Right ventricle myocardium inferior (tissue), 1 donor: ENCODE measurements around the gene ATP11A. TPM values are rescaled to one million over a fixed set of nuclear protein-coding genes. Genes with fewer than 3 reads are reported as not detected.
A peak's percentile ranks its signal among the peaks of the same experiment; 100 is the strongest.
"Not testable (repeated sequence)": the region's sequence is repeated elsewhere in the genome, so short reads cannot be mapped to it uniquely, and the experiment has no call there.

Experiments used
- ATAC-seq: fragments of 200-7000 bp; cut with Tn5 transposase; one replicate; pipeline ENCODE4 v1.9.1; 2020; ENCODE audit warnings: mild to moderate bottlenecking, moderate library complexity
- DNase-seq: peaks from one replicate; pipeline ENCODE4 v3.0.0; 2021; ENCODE audit errors: missing footprints
- intact Hi-C: fragments of 100-400 bp; cut with DNase I; formaldehyde crosslinking; loops from one replicate; pipeline ENCODE4 v1.11.0; 2022
- total RNA-seq: library from RNA; stranded (reverse); fragmentation: NEBNext Ultra II Directional; extraction: Animal tissue kit (Norgen Biotek cat#: 25700); gene quantifications from one replicate; pipeline ENCODE4 v1.2.1, GENCODE V29; 2021
- donor health status: DM: no; HTN: yes; CAD: no; lungs with severe emphysema.

Gene ATP11A
- total RNA-seq, 1 donor from 2014 or later, result 89.9 TPM

DNA sequence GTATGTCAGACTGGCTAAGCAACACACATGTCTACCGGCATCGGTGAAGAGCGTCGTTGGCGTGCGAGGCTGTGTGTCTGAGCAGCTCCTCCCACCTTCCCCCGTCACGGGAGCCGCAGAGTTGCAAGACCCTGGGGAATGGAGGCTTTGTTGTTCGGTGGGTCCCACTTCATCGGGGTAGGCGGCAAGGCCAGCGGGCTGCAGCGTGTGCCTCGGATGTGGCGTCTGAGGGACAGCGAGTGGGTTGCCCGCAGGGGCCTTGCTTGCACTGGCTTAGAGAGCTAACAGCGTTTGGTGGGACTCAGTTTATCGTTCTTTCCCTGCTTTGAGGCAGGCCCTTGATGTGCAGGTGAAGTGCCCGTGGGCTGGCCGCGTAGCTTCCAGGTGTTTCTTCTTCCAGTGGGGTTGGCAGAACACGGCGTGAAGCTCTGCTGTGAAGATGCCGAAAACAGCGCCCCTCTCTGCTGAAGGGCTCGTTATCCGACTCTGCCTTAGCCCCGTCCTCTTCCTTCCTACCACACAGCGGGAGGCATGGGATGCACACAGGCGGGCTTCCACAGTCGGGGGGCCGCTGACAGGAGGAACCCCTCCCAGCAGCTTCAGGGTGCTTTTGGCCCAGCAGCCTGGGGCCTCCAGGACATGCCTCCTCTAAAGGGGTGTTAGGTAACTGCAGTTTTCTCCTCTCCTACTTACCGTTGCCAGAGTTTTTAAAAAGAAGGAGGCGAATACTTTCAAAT, 85.2 kb downstream of the ATP11A start:
- no peak for ATAC-seq
- DNase-seq, result no peak
- intact Hi-C loops, result loop anchor here (5.0 kb wide), 1 partner anchor 83 kb away; the partner anchor contains the start of gene ATP11A

DNA sequence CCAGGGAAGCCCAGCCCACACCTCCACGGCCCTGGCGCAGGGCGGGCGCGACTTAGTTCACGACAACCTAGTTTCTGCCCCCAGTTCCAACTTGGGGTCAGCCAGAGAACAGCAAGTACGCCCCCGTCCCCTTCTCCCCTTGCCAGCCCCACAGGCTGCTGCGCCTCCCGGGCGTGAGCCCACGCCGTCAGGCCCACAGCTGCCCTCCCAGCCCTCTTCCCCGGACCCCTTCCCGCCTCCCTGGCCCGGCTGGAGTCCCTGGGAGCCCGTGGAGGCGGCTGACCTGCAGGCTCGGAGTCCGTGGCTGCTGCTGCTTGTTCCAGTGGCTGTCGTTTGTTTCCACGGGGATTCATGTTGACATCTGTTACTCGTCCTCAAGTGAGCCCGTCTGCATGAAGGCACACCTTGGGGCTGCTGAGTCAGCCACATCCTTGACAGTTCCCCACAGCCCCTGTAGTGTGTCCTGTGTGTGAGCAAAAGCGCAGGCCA, 86.0 kb downstream of the ATP11A start:
- DNase-seq (no peak), ATAC-seq (no peak)
- intact Hi-C loops, result no loop called here

DNA sequence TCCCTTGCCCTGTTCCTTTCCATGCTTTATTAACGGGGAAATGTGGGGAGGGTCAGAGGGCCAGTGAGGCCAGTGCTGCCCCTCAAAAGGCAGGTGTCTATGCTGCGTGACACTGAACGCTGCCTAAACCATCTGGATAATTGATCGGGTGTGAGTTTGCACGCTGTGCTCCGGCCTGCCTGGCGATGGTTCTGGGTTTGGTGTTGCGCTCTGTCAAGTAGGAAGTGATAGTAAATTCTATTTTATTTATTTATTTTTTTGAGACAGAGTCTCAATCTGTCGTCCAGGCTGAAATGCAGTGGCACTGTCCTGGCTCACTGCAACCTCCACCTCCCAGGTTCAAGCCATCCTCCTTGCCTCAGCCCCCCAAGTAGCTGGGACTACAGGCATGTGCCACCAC, 86.5 kb downstream of the ATP11A start:
- intact Hi-C loops, result no loop called here
- no peak for DNase-seq
- ATAC-seq, result no peak

DNA sequence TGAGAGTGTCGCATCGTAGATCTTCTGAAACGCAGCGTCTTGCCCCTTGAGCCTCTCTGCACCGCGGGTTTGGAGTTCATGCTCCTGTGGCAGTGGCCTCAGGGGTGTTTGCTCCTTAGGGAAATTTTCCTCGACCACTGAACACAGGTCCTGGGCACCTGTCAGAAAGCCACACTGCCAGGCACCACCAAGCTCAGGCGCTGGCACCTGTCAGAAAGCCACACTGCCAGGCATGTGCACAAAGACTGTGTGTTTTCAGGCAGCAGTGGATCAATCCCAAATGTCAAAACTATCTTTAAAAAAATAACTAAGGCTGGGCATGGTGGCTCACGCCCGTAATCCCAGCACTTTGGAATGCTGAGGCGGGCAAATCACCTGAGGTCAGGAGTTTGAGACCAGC, 87.1 kb downstream of the ATP11A start:
- no peak for ATAC-seq
- no peak for DNase-seq
- intact Hi-C loops, result no loop called here

DNA sequence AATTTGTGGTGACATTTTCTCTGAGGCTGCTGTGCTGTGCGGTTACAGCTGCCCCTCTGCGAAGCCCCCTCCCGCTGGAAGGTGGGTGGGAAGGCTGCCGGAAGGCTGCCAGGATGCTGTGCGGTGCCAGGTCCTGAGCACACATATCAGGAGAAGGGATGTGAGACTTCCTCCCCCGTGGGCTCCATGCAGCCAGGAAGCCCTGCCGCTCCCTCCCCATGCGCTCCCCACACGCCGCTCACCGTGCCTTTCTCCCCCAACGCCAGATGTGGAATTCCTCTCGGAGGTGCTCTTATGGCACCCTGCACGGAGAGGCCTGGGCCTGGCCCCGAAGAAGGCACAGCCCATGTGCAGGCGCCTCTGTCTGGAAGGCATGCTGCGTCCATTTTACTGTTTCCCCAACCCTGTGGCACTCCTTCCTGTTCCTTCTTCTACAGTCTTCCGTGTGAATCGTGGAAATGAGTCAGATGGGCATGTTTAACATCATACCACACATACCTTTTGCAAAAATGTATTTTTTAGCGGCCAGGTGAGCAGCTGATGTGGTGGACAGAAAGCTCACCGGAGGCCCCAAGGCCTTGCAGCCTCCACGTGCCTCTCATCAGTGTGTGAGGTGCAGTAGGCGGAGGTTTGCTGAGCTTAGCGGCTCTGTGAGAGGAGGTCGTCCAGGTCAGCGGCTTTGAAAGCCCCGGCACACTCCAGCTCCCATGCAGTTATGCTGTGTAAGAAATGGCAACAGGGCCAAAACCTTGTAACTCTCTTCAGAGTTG, 88.0 kb downstream of the ATP11A start:
- no peak for ATAC-seq
- intact Hi-C loops, result no loop called here
- no peak for DNase-seq

DNA sequence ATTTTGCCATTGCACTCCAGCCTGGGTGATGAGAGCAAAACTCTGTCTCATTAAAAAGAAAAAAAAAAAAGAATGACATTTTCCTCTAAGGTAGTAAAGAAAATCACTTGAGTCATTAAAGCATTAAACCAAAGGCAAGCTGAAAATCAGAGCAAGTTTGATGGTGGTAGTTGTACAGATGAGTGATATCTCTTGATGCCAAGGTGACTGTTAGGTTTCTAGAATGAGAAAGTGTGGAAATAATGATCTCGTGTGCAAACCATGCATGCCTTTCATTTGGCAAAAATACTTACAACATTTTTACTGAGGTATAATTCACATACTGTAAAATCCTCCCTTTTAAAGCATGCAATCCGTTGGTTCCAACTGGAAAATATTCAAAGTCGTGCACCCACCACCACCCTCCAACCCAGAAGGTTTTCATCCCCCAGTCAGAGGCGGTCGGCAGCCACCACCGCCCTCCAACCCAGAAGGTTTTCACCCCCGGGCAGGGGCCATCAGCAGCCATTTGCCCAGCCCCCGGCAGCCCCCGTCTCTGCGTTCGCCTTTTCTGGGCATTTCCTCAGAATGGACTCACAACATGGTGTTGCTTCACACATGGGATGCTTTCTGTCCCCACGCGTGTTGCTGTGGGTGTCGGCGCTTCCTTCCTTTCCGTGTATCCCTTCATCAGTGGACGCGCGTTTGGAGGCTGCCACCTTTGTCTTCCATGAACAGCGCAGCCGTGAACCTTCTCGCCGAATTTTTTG, 90.2 kb downstream of the ATP11A start:
- intact Hi-C loops, result no loop called here
- ATAC-seq (no peak), DNase-seq (no peak)

DNA sequence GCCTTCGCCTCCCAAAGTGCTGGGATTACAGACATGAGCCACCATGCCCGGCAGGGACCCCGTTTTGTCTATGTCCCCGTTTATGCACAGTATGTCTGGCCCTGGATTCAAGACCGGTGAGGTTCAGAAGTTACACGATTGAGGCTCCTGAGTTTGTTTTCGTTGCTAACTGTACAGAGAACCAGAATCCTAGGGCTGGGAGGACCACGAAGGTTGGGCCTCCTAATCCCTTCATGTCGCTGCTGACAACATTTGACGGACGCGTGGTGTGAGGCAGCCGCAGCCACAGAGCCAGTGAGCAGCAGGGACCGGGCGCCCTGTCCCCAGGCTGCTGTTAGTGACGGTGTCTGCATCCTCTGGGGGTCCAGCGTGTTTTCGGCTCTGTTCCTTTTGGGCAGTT, 91.4 kb downstream of the ATP11A start:
- ATAC-seq (no peak), DNase-seq (no peak)
- intact Hi-C loops, result no loop called here

DNA sequence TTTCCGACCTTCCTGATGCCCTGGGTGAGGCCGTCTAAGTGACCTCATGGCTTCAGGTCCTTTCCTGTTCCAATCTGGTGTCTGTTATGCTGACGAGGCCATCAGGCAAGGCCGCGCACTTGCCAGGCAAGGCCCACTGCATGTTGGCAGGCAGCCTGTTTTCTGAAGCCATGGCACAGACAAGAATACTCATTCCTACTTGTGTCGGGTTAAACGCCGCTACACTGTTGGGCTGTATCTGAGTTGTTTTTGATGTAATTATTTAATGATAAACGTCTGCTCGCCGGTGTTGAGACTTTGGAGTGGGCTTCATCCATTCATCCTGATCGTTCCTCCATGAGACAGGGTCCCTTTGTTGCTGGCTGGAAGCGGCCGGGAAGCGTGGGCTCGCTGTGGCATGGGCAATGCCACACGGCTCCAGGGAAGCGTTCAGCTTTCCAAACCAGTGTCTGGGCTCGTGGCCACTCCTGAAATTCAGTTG, 92.1 kb downstream of the ATP11A start:
- DNase-seq (no peak), ATAC-seq (peak; percentile 64)
- intact Hi-C loops, result no loop called here

DNA sequence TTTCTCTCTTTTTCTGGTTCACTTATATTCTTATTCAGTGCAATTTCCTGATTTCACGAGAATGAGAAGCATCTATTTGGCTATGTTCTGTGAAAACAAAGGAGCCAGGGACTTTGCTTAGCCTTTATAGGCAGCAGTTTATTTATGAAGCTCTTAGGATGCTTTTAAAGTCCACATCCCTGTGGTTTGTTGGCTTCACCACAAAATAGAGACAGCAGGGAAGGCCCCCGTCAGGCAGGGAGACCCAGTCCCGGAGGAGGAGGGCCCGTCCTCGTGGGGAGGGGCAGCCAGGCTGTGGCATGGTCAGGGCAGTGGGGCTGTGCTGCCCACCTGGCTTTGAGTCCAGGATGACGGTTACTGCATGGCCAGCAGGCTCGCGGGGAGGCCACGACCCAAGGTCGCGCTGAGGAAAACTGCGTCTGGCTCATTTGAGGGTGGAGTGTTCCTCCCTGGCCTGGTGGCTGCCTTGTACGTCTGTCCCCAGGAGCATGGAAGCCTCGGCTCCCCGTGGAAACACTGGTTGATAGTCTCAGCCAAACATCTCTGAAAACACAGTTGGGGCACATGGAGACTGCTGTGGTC, 92.7 kb downstream of the ATP11A start:
- DNase-seq (no peak), ATAC-seq (peak; percentile 56)
- intact Hi-C loops, result no loop called here

DNA sequence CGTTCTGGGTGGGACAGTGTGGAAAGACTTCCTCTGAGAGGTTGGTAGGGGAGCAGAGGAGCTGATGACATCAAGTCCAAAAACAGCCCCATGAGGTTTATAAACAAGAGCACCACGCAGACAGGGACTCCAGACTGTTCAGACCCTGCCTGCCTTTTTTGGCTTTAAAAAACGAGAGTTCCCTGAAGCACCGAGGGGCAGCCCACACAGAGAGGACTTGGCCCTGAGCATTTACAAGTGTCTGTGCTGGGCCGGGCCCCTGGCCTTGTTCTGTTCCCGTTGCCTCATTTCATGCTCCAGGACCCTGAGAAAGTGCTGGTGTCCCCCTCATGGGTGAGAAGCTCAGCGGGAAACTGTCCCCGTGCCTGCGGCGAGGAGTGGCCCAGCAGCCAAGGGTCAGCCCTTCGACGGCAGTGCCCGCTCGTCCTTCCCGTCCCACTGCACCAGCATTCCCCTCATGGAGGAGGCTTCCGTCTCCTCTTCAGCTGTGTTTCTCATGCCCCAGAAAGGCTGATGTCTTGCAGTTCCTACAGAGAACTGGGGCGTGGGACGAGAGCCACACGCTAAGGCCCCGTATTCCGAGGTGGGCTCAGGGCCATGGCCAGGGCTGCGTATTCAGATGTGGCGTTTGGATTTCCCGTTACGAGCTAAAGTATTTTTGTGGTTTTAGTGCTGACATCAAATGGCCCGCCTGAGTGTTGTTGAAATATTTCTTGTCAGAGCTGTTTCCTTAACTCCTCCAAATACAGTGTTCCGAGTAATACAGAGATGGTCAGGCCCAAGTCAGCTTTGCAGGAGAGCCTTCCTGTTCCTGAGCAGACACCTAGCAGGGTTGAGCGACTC, 93.5 kb downstream of the ATP11A start:
- intact Hi-C loops, result no loop called here
- ATAC-seq, result peak; percentile 54
- DNase-seq, result no peak

DNA sequence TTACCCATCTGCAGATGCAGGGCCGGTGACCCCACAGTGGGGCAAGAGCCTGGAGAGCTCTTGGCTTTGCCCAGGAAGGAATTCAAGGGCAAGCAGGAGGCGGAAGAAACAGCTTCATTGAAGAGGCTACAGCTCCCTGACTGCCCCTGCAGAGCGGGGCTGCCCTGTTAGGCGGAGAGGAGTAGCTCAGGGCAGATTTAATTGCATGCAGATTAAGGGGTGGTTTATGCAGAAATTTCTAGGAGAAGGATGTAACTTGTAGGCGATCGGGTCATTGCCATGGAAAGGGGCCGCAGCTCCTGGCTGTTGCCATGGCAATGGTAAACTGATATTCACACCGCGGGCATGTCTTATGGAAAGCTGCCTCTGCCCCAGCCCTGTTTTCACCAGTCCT, 94.1 kb downstream of the ATP11A start:
- DNase-seq, result no peak
- no peak for ATAC-seq
- intact Hi-C loops, result no loop called here

DNA sequence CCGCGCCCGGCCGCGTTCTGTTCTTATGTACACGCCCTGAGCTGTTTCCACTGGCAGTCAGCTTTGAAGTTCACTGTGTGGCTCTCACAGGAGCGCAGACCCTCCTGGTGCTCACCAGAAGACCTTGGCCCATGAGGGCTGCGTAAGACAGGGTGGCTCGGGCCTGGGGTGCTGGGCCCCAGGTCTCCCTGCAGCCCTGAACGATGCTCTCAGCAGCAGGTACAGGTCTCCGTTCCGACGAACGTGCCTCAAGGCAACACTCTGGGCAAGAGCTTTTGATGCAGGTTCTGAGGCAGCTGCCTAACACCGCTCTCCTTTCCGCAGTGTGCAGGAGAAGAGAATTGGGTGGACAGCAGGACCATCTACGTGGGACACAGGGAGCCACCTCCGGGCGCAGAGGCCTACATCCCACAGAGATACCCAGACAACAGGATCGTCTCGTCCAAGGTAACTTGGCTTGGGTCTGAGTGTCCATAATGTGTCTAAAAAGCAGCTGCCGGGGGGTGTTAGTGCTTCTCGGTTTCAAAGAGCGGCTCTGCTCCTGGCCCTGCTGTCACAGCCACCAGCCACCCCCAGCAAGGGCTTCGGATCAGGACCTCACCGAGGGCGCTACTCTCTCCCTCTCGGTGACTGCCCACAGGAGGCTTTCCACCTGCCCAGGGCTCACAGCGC, 95.1 kb downstream of the ATP11A start:
- DNase-seq (no peak), ATAC-seq (no peak)
- intact Hi-C loops, result no loop called here

DNA sequence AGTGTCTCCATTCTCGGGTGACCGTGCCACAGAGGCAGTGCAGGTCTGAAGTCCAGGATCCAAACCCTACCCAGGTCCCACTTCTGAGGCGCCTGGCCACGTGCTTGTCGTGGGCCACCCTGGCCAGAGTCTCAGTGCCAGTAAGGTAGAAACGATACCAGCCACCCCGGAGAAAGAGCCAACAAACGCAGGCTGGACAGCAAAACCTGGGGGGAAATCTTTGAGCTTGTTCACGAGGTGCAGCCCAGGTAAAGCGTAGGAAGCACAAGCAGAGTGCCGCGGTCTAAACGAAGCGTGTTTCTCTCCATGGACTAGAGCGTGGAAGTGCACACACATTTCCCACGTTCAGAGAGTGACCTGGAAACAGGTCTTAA, 95.6 kb downstream of the ATP11A start:
- intact Hi-C loops, result no loop called here
- no peak for ATAC-seq
- no peak for DNase-seq

DNA sequence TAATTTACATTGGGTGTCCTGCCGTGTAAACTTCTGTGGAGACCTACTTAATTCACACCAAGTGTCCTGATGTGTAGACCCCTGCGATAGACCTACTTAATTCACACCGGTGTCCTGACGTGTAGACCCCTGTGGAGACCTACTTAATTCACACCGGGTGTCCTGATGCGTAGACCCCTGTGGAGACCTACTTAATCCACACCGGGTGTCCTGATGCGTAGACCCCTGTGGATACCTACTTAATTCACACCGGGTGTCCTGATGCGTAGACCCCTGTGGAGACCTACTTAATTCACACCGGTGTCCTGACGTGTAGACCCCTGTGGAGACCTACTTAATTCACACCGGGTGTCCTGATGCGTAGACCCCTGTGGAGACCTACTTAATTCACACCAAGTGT, 97.0 kb downstream of the ATP11A start:
- ATAC-seq, DNase-seq: not testable (repeated sequence)

DNA sequence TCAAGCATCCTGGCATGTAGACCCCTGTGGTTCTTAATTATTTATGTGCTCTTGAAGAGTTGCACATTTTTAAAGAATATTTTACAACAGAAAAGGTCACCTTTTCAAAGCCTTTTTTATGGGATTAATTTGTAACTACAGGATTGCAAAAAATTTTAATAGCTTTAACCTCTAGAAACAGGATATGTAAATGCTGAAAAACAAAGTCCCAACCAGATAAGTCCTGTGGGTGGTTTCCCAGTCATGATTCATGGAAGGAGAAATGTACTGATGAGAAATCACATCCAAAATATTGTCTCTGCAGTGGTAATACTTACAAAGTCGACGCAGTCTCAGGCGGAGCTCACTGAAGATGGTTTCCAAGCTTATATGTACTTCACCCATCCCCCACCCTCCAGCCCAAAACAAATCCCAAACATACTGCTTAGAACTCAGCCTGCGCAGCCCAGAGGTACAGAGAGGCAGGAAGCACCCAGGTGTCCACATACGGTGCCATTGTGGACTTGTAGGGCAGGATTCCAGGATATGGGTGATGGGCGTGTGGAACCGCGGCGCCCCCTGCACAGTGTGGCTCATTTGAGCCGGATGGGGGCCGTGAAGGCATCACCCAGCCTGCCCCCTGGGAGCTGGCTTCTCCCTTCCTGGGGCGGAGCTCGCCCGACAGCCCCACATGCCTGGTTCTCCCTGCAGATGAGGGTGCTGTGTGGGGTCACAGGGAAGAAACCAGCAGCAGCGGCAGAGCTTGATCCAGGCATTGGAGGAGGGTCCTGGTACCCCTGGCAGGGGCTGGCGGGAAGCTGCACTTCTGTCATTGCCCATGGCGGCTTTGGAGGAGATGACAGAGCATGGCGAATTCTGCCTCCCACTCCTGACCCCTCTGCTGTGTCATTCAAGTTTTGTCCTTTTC, 101.2 kb downstream of the ATP11A start:
- intact Hi-C loops, result no loop called here
- no peak for DNase-seq
- no peak for ATAC-seq

More for the DNA sequence above, 97.0 kb downstream of the ATP11A start:
- intact Hi-C loops, result not testable (repeated sequence)

DNA sequence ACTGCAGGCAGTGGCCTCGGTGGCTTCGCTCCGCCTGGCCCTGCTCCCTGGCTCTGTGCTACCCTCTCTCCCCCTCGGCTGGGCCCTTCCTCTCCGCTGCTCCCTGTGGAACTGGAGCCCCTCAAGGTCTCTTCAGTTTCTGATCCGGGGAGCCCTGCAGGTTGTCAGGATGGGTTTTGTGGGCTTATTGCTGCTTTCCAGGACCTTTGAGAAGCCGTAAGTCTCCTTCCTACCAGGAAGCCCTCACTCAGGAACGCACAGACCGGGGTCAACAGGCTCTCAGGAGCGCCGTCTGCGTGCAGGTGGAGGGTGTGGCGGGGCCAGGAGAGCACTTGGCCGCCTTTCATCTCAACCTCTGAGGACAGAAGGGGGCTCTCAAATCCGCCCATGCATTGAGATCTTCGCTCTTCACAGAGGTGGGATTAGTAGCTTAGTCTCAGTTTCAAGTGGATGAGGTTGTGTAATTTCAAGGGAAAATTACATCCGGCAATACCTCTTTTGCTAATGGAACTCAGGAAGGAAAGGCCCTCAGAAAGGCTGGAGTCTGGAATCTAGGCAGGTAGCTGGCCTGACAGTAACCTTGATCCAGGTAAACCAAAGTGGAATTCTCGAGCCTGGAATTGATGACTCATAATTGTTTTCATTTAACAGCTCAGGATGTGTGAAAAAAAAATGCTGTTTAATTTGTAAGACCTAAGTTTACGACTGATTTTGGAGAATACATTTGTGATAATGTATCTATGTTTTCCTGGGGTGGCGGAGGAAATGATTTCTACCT, 102.0 kb downstream of the ATP11A start:
- intact Hi-C loops, result no loop called here
- ATAC-seq (no peak), DNase-seq (no peak)
